HUES6 (cell line): ENCODE results near the gene UNC45B.
"Not testable (repeated sequence)": the region's sequence is repeated elsewhere in the genome, so short reads cannot be mapped to it uniquely, and the experiment has no call there.

Experiments
- H3K27ac ChIP-seq: 2 replicates; pipeline ENCODE4 v1.7.0; 2013; ENCODE audit warnings: low read depth, mild to moderate bottlenecking, low read length, inconsistent platforms
- H3K27me3 ChIP-seq: 2 replicates; pipeline ENCODE4 v1.6.1; 2013; ENCODE audit warnings: low read length; ENCODE audit not compliant: control insufficient read depth, insufficient read depth
- H3K36me3 ChIP-seq: 2 replicates; pipeline ENCODE4 v1.6.1; 2013; ENCODE audit warnings: low read length; ENCODE audit not compliant: control insufficient read depth, insufficient read depth
- H3K4me1 ChIP-seq: 2 replicates; pipeline ENCODE4 v1.6.1; 2013; ENCODE audit warnings: low read length; ENCODE audit not compliant: control insufficient read depth, insufficient read depth
- H3K4me3 ChIP-seq: 2 replicates; pipeline ENCODE4 v1.5.1; 2013; ENCODE audit warnings: low read depth, low read length
- H3K9ac ChIP-seq: one replicate; pipeline ENCODE4 v1.6.1; 2013; ENCODE audit warnings: mild to moderate bottlenecking, low read length
- H3K9me3 ChIP-seq: 2 replicates; pipeline ENCODE4 v1.6.1; 2013; ENCODE audit warnings: low read depth, low read length; ENCODE audit not compliant: control insufficient read depth, insufficient read depth

UNC45B gene

GRCh38 chr17:35189291-35189690, 41.7 kb downstream of the UNC45B start:
- Histone ChIP-seq H3K27me3 (no peaks in the 10 kb centered on the region), H3K9ac (no peak overlapping the region), H3K4me1 (no peaks in the 10 kb centered on the region), H3K9me3 (no peaks in the 10 kb centered on the region), H3K36me3 (no peaks in the 10 kb centered on the region), H3K27ac (no peak overlapping the region), H3K4me3 (no peak overlapping the region)

- no peak overlapping the region for H3K4me3 ChIP-seq
- H3K36me3 ChIP-seq, result no peaks in the 10 kb centered on the region
- peaks cover 3% of the 10 kb centered on the region for H3K9me3 ChIP-seq
- no peaks in the 10 kb centered on the region for H3K4me1 ChIP-seq
- H3K27me3 ChIP-seq, result no peaks in the 10 kb centered on the region
- H3K9ac ChIP-seq, result no peak overlapping the region
- H3K27ac ChIP-seq, result no peak overlapping the region
These were observed 43.5 kb downstream of the UNC45B start for GRCh38 chr17:35191001-35191695.

- no peaks in the 10 kb centered on the region for H3K36me3 ChIP-seq
These were observed 45.1 kb downstream of the UNC45B start for GRCh38 chr17:35192708-35193107.

GRCh38 chr17:35194001-35194400, 46.4 kb downstream of the UNC45B start, which contains the start of gene SLC35G3:
Gene SLC35G3 (minus strand): TSS chr17:35194393. CDS start chr17:35194307, 86 bp downstream.
- not testable (repeated sequence) for H3K9ac ChIP-seq, H3K4me3 ChIP-seq, H3K36me3 ChIP-seq, H3K27me3 ChIP-seq, H3K4me1 ChIP-seq, H3K27ac ChIP-seq, H3K9me3 ChIP-seq

More at GRCh38 chr17:35192708-35193107, 45.1 kb downstream of the UNC45B start:
- H3K9ac ChIP-seq, result no peak overlapping the region
- no peaks in the 10 kb centered on the region for H3K4me1 ChIP-seq
- no peak overlapping the region for H3K4me3 ChIP-seq
- peaks cover 7% of the 10 kb centered on the region for H3K9me3 ChIP-seq
- no peaks in the 10 kb centered on the region for H3K27me3 ChIP-seq
- no peak overlapping the region for H3K27ac ChIP-seq

- H3K9me3 ChIP-seq, H3K36me3 ChIP-seq, H3K4me1 ChIP-seq, H3K9ac ChIP-seq, H3K4me3 ChIP-seq, H3K27me3 ChIP-seq, H3K27ac ChIP-seq: not testable (repeated sequence)
These were observed 47.4 kb downstream of the UNC45B start for GRCh38 chr17:35195062-35195461.

- H3K4me1 ChIP-seq, H3K36me3 ChIP-seq, H3K27ac ChIP-seq, H3K4me3 ChIP-seq, H3K27me3 ChIP-seq, H3K9me3 ChIP-seq, H3K9ac ChIP-seq: not testable (repeated sequence)
These were observed 55.0 kb downstream of the UNC45B start for GRCh38 chr17:35202582-35202981.

- H3K4me1 ChIP-seq, result no peaks in the 10 kb centered on the region
- no peak overlapping the region for H3K9ac ChIP-seq
- H3K27ac ChIP-seq, result no peak overlapping the region
- no peaks in the 10 kb centered on the region for H3K36me3 ChIP-seq
- H3K4me3 ChIP-seq, result no peak overlapping the region
- H3K27me3 ChIP-seq, result peaks cover 2% of the 10 kb centered on the region; the same call in 1 of the 2 replicates
- no peaks in the 10 kb centered on the region for H3K9me3 ChIP-seq
These were observed 63.1 kb downstream of the UNC45B start for GRCh38 chr17:35210741-35211140.

GRCh38 chr17:35212668-35213067, 65.1 kb downstream of the UNC45B start:
- Histone ChIP-seq H3K9me3 (no peaks in the 10 kb centered on the region), H3K36me3 (no peaks in the 10 kb centered on the region), H3K4me1 (no peaks in the 10 kb centered on the region), H3K27me3 (peaks cover 2% of the 10 kb centered on the region; the same call in 1 of the 2 replicates), H3K4me3 (no peak overlapping the region), H3K27ac (no peak overlapping the region), H3K9ac (no peak overlapping the region)

GRCh38 chr17:35213412-35213940, 65.9 kb downstream of the UNC45B start:
- Histone ChIP-seq H3K9me3 (no peaks in the 10 kb centered on the region), H3K4me3 (no peak overlapping the region), H3K9ac (no peak overlapping the region), H3K27ac (no peak overlapping the region), H3K36me3 (no peaks in the 10 kb centered on the region), H3K4me1 (no peaks in the 10 kb centered on the region), H3K27me3 (peaks cover 2% of the 10 kb centered on the region; the same call in 1 of the 2 replicates)

GRCh38 chr17:35214192-35214591, 66.6 kb downstream of the UNC45B start:
- Histone ChIP-seq H3K4me3 (no peak overlapping the region), H3K36me3 (no peaks in the 10 kb centered on the region), H3K9ac (no peak overlapping the region), H3K9me3 (no peaks in the 10 kb centered on the region), H3K27ac (no peak overlapping the region), H3K27me3 (peaks cover 2% of the 10 kb centered on the region; the same call in 1 of the 2 replicates), H3K4me1 (no peaks in the 10 kb centered on the region)

- Histone ChIP-seq H3K27me3 (peaks cover 2% of the 10 kb centered on the region; the same call in 1 of the 2 replicates), H3K4me3 (no peak overlapping the region), H3K9ac (no peak overlapping the region), H3K4me1 (no peaks in the 10 kb centered on the region), H3K9me3 (no peaks in the 10 kb centered on the region), H3K36me3 (no peaks in the 10 kb centered on the region), H3K27ac (no peak overlapping the region)
These were observed 67.1 kb downstream of the UNC45B start for GRCh38 chr17:35214631-35215273.
